ENCODE data around the gene PPP1R37.
A peak's percentile ranks its signal among the peaks of the same experiment; 100 is the strongest.

The PPP1R37 gene

GRCh38 chr19:45153339-45154063 lies 60.5 kb downstream of the PPP1R37 start:
- no peaks in the 10 kb centered on the region for H3K27me3 ChIP-seq (ENCODE audit: control insufficient read depth, insufficient read depth, low read length)
- no peaks in the 10 kb centered on the region for H3K36me3 ChIP-seq (ENCODE audit: control insufficient read depth, insufficient read depth, low read length)
- H3K4me3 ChIP-seq (ENCODE audit: low read depth, low read length) = peak overlapping the region; percentile 15
- H3K4me2 ChIP-seq (ENCODE audit: low read length) = peak overlapping the region; percentile 67
- H3K27ac ChIP-seq = no peak overlapping the region
- H3K4me1 ChIP-seq = peaks cover 4% of the 10 kb centered on the region
- no peaks in the 10 kb centered on the region for H3K79me2 ChIP-seq
- peak overlapping the region; percentile 57 for H2AFZ ChIP-seq
- no peak overlapping the region for H3K9ac ChIP-seq
- no peak for TF ChIP-seq CTCF (IDR thresholded peaks at IDR 0.05)
- no peaks in the 10 kb centered on the region for H3K9me3 ChIP-seq (ENCODE audit: control insufficient read depth, low read length)

GRCh38 chr19:45154064-45154827 lies 61.3 kb downstream of the PPP1R37 start:
- Histone ChIP-seq H3K4me2 (ENCODE audit: low read length) (peak overlapping the region; percentile 67), H3K4me3 (ENCODE audit: low read depth, low read length) (peak overlapping the region; percentile 15), H3K27me3 (ENCODE audit: control insufficient read depth, insufficient read depth, low read length) (no peaks in the 10 kb centered on the region), H3K9me3 (ENCODE audit: control insufficient read depth, low read length) (no peaks in the 10 kb centered on the region), H3K36me3 (ENCODE audit: control insufficient read depth, insufficient read depth, low read length) (no peaks in the 10 kb centered on the region), H3K27ac (no peak overlapping the region), H2AFZ (peak overlapping the region; percentile 57), H3K9ac (no peak overlapping the region), H3K4me1 (peaks cover 4% of the 10 kb centered on the region), H3K79me2 (no peaks in the 10 kb centered on the region)
- TF ChIP-seq CTCF (IDR thresholded peaks at IDR 0.05) = no peak

DNA sequence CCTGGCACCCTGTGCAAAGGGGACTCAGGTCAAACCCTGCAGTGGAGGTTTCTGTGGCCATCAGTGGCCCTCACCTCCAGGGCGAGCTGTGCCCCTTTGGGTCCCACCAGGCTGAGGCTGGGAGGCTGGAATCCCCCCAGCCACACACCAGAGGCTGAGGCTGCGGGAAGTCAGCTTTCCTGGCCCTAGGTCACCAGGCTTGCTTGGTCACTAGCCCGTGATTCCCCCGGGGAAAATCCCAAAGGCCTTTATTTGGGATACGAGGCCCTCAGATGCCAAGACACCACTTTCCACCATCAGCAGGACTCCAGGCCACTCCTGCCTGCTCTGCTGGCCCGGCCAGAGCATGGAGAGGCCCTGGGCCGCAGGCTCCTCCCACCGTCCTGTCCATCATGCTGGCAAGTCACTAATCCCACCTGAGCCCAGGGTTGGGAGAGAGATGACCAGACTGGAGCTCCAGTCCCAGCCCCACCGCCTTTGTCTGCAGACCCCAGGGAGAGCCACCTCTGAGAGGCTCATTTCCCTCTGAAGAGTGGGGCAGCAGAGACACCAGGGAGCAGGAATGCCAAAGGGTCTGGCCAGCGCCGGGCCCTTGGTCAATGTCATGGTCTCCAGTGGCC lies 63.1 kb downstream of the PPP1R37 start:
- H3K36me3 ChIP-seq (ENCODE audit: control insufficient read depth, insufficient read depth, low read length) = no peaks in the 10 kb centered on the region
- no peaks in the 10 kb centered on the region for H3K9me3 ChIP-seq (ENCODE audit: control insufficient read depth, low read length)
- no peaks in the 10 kb centered on the region for H3K27me3 ChIP-seq (ENCODE audit: control insufficient read depth, insufficient read depth, low read length)
- no peak overlapping the region for H3K27ac ChIP-seq
- no peak for TF ChIP-seq CTCF (IDR thresholded peaks at IDR 0.05)
- no peak overlapping the region for H3K4me3 ChIP-seq (ENCODE audit: low read depth, low read length)
- no peaks in the 10 kb centered on the region for H3K79me2 ChIP-seq
- H2AFZ ChIP-seq = no peak overlapping the region
- no peak overlapping the region for H3K4me2 ChIP-seq (ENCODE audit: low read length)
- H3K9ac ChIP-seq = no peak overlapping the region
- H3K4me1 ChIP-seq = peaks cover 4% of the 10 kb centered on the region

DNA sequence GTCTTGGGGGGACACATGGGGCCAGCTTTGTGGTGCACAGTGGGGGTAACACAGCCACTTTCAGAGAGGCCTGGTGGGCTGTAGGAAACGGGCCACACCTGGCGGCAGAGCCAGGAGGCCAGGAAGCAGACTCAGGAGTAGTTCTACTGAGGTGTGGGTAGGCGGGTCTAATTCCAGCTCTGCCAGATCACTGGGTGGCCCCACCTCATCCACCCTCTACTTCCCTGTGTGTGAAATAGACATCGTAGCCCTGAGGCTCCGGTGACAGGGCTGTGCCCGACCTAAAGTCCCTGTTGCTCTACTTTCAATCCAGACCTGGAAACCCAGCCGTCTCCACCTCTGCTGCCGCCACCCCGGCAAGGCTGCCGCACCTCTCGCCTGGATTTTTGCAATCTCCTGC lies 63.8 kb downstream of the PPP1R37 start:
- Histone ChIP-seq H3K9me3 (ENCODE audit: control insufficient read depth, low read length) (no peaks in the 10 kb centered on the region), H3K36me3 (ENCODE audit: control insufficient read depth, insufficient read depth, low read length) (no peaks in the 10 kb centered on the region), H3K4me3 (ENCODE audit: low read depth, low read length) (no peak overlapping the region), H3K79me2 (no peaks in the 10 kb centered on the region), H3K9ac (no peak overlapping the region), H3K27ac (no peak overlapping the region), H3K27me3 (ENCODE audit: control insufficient read depth, insufficient read depth, low read length) (no peaks in the 10 kb centered on the region), H3K4me1 (peaks cover 4% of the 10 kb centered on the region), H2AFZ (no peak overlapping the region), H3K4me2 (ENCODE audit: low read length) (no peak overlapping the region)
- no peak for TF ChIP-seq CTCF (IDR thresholded peaks at IDR 0.05)

Measured in parathyroid adenoma (tissue), 2 donors.